Tibial artery (tissue), 4 donors: ENCODE results near the gene CBLN3.
A peak's percentile ranks its signal among the peaks of the same experiment; 100 is the strongest.

Experiments used
- DNase-seq, 2 donors: peaks; one replicate each; pipeline ENCODE4 v3.0.0-alpha.2; 2019
- H3K27ac ChIP-seq, 2 donors: fragments of 200-600 bp; sonication (generic) in 1 of 2; 1 replicate in 1 of 2; 2 replicates in 1 of 2; pipeline ENCODE4 v1.5.1; 2018 to 2019; ENCODE audit warnings: mild to moderate bottlenecking in 1 of 2
- H3K27me3 ChIP-seq, 2 donors: fragments of 200-600 bp; sonication (generic) in 1 of 2; one replicate each; pipeline versions ENCODE4 v1.5.1 to v1.6.0; 2016 to 2019
- H3K36me3 ChIP-seq, 3 donors: fragments of 200-600 bp; sonication (generic) in 2 of 3; one replicate each; pipeline ENCODE4 v1.5.1; 2016 to 2019; ENCODE audit warnings: mild to moderate bottlenecking in 2 of 3
- H3K4me1 ChIP-seq, 4 donors: fragments of 200-600 bp; sonication (generic) in 2 of 4; 1 replicate in 3 of 4; 2 replicates in 1 of 4; pipeline ENCODE4 v1.5.1; 2016 to 2019
- H3K4me3 ChIP-seq, 2 donors: fragments of 200-600 bp; sonication (generic) in 1 of 2; 1 replicate in 1 of 2; 2 replicates in 1 of 2; pipeline ENCODE4 v1.5.1; 2018 to 2019; ENCODE audit warnings: mild to moderate bottlenecking in 2 of 2
- H3K9me3 ChIP-seq, 3 donors: fragments of 200-600 bp; sonication (generic) in 1 of 3; one replicate each; pipeline ENCODE4 v1.5.1; 2016 to 2019
- intact Hi-C: fragments of 100-400 bp; cut with DNase I; formaldehyde crosslinking; loops from one replicate; pipeline ENCODE4 v1.15.0; 2023; ENCODE audit warnings: low total_unique reads
- TF ChIP-seq, protein P1 (sequence below), 2 experiments: fragments of 200-600 bp in 1 of 2; fragments of 450-650 bp in 1 of 2; IDR thresholded peaks; one replicate each; pipeline ENCODE4 v1.5.1; 2017 to 2019; ENCODE audit warnings: antibody characterized with exemption in 2 of 2, mild to moderate bottlenecking in 1 of 2, moderate library complexity in 1 of 2

Gene CBLN3

GRCh38 chr14:24401810-24402702, 27.4 kb downstream of the CBLN3 start:
- Histone ChIP-seq H3K9me3 (no peaks in the 10 kb centered on the region), H3K27ac (no peak overlapping the region), H3K27me3 (no peaks in the 10 kb centered on the region), H3K4me1 (peaks cover 0 to 38% (median 25%) of the 10 kb centered on the region in 4 donors), H3K36me3 (no peaks in the 10 kb centered on the region), H3K4me3 (no peak overlapping the region)
- intact Hi-C loops, result no loop called here
- TF ChIP-seq, protein P1, sequence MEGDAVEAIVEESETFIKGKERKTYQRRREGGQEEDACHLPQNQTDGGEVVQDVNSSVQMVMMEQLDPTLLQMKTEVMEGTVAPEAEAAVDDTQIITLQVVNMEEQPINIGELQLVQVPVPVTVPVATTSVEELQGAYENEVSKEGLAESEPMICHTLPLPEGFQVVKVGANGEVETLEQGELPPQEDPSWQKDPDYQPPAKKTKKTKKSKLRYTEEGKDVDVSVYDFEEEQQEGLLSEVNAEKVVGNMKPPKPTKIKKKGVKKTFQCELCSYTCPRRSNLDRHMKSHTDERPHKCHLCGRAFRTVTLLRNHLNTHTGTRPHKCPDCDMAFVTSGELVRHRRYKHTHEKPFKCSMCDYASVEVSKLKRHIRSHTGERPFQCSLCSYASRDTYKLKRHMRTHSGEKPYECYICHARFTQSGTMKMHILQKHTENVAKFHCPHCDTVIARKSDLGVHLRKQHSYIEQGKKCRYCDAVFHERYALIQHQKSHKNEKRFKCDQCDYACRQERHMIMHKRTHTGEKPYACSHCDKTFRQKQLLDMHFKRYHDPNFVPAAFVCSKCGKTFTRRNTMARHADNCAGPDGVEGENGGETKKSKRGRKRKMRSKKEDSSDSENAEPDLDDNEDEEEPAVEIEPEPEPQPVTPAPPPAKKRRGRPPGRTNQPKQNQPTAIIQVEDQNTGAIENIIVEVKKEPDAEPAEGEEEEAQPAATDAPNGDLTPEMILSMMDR (IDR thresholded peaks at IDR 0.05), result no peak
- DNase-seq, result no peak

GRCh38 chr14:24399999-24400718, 29.3 kb downstream of the CBLN3 start:
- no peaks in the 10 kb centered on the region for H3K9me3 ChIP-seq
- DNase-seq, result peak in 1 of 2 donors; percentile 39
- H3K27ac ChIP-seq, result peak overlapping the region; percentile 66 to 74
- intact Hi-C loops, result no loop called here
- peaks cover 0 to 38% (median 25%) of the 10 kb centered on the region in 4 donors for H3K4me1 ChIP-seq
- H3K27me3 ChIP-seq, result no peaks in the 10 kb centered on the region
- no peaks in the 10 kb centered on the region for H3K36me3 ChIP-seq
- TF ChIP-seq, protein P1 (IDR thresholded peaks at IDR 0.05), result no peak
- peak overlapping the region; percentile 71 to 75 for H3K4me3 ChIP-seq

DNA sequence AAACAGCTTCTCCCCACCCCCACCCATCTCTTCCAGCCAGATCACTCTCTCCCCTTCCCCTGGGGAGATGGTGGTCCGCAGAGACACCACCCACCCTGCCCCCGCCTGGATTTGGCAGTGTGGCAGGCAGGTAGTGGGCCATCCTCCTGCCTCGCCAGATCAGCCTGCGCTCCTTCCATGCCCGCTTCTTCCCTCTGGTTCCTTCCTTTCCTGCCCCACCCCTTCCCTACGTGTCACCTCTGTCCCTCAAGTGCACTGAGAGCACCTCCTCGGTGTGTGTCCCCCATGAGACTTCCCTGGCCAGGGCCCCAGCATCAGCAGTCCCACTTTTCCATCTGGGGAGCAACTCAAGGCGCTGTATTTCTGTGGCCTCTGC, 30.0 kb downstream of the CBLN3 start:
- peak overlapping the region; percentile 66 to 74 for H3K27ac ChIP-seq

GRCh38 chr14:24398653-24399446, 30.6 kb downstream of the CBLN3 start, which contains the start of gene NYNRIN:
NYNRIN (plus strand) TSS chr14:24399003; CDS start chr14:24399247, 244 bp downstream.
- Histone ChIP-seq H3K4me3 (peak within 1 kb of the TSS; percentile 71 to 75), H3K27ac (peak within 1 kb of the TSS; percentile 66 to 74), H3K4me1 (peaks cover 0 to 38% (median 25%) of the 10 kb centered on the region in 4 donors), H3K9me3 (no peaks in the 10 kb centered on the region), H3K36me3 (no peaks in the 10 kb centered on the region), H3K27me3 (no peaks in the 10 kb centered on the region)
- DNase-seq, result peak; percentile 50 to 78
- intact Hi-C loops, result no loop called here
- TF ChIP-seq, protein P1 (IDR thresholded peaks at IDR 0.05), result no peak

More for the DNA sequence above, 30.0 kb downstream of the CBLN3 start:
- no peaks in the 10 kb centered on the region for H3K36me3 ChIP-seq
- intact Hi-C loops, result no loop called here
- DNase-seq, result no peak
- H3K4me3 ChIP-seq, result peak overlapping the region; percentile 71 to 75
- H3K9me3 ChIP-seq, result no peaks in the 10 kb centered on the region
- H3K27me3 ChIP-seq, result no peaks in the 10 kb centered on the region
- H3K4me1 ChIP-seq, result peaks cover 0 to 38% (median 25%) of the 10 kb centered on the region in 4 donors
- TF ChIP-seq, protein P1 (IDR thresholded peaks at IDR 0.05), result no peak

- TF ChIP-seq, protein P1 (IDR thresholded peaks at IDR 0.05), result no peak
- H3K9me3 ChIP-seq, result no peaks in the 10 kb centered on the region
- H3K4me3 ChIP-seq, result peak overlapping the region; percentile 71 to 75
- H3K27me3 ChIP-seq, result no peaks in the 10 kb centered on the region
- peak overlapping the region; percentile 66 to 74 for H3K27ac ChIP-seq
- intact Hi-C loops, result no loop called here
- peaks cover 0 to 34% (median 25%) of the 10 kb centered on the region in 4 donors for H3K4me1 ChIP-seq
- no peak for DNase-seq
- no peaks in the 10 kb centered on the region for H3K36me3 ChIP-seq
Measured at GRCh38 chr14:24398293-24398652, 31.2 kb downstream of the CBLN3 start.
